ENCODE results near the gene MATR3. TPM values are rescaled to one million over a fixed set of nuclear protein-coding genes. Genes with fewer than 3 reads are reported as not detected.
A peak's percentile ranks its signal among the peaks of the same experiment; 100 is the strongest.

The MATR3 gene
- polyA plus RNA-seq, 3 donors = 61.8 to 174 (median 137) TPM

- H3K36me3 Mint-ChIP-seq = no peaks in the 10 kb centered on the region
- TF ChIP-seq, protein P1, sequence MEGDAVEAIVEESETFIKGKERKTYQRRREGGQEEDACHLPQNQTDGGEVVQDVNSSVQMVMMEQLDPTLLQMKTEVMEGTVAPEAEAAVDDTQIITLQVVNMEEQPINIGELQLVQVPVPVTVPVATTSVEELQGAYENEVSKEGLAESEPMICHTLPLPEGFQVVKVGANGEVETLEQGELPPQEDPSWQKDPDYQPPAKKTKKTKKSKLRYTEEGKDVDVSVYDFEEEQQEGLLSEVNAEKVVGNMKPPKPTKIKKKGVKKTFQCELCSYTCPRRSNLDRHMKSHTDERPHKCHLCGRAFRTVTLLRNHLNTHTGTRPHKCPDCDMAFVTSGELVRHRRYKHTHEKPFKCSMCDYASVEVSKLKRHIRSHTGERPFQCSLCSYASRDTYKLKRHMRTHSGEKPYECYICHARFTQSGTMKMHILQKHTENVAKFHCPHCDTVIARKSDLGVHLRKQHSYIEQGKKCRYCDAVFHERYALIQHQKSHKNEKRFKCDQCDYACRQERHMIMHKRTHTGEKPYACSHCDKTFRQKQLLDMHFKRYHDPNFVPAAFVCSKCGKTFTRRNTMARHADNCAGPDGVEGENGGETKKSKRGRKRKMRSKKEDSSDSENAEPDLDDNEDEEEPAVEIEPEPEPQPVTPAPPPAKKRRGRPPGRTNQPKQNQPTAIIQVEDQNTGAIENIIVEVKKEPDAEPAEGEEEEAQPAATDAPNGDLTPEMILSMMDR (IDR thresholded peaks at IDR 0.05) = no peak
- Histone ChIP-seq H3K9me3 (replicated peaks in 1 of 2; ENCODE audit: control insufficient read depth in 1 of 2, insufficient read depth in 1 of 2, low read length in 2 of 2) (no peaks in the 10 kb centered on the region), H3K4me2 (replicated peaks; ENCODE audit: extremely low read depth, low read length, poor library complexity, severe bottlenecking) (no peak overlapping the region), H3K9ac (ENCODE audit: insufficient read depth, low read length, poor library complexity, severe bottlenecking) (no peak overlapping the region), H3K79me2 (ENCODE audit: insufficient read depth, low read length) (no peaks in the 10 kb centered on the region), H3K27ac (ENCODE audit: low read depth in 1 of 2, low read length in 2 of 2) (no peak overlapping the region), H4K20me1 (ENCODE audit: insufficient read depth, low read length) (no peaks in the 10 kb centered on the region), H3K36me3 (replicated peaks in 1 of 2; ENCODE audit: control insufficient read depth in 1 of 2, insufficient read depth in 2 of 2, low read length in 2 of 2) (no peaks in the 10 kb centered on the region), H3K4me3 (replicated peaks in 1 of 3; ENCODE audit: low read depth in 2 of 3, low read length in 3 of 3) (no peak overlapping the region), H3K27me3 (ENCODE audit: control insufficient read depth in 2 of 2, insufficient read depth in 2 of 2, low read length in 2 of 2) (no peaks in the 10 kb centered on the region), H3K4me1 (ENCODE audit: control insufficient read depth in 1 of 2, insufficient read depth in 2 of 2, low read length in 2 of 2) (no peaks in the 10 kb centered on the region), H2AFZ (ENCODE audit: insufficient read depth, low read depth, low read length, poor library complexity, severe bottlenecking) (no peak overlapping the region)
- no peak overlapping the region for H3K27ac Mint-ChIP-seq
- no CpG with 5 or more reads among the region's 5 CpGs for WGBS (ENCODE audit: insufficient coverage)
- H3K4me1 Mint-ChIP-seq = peaks cover 4% of the 10 kb centered on the region
- intact Hi-C loops (cut with micrococcal nuclease) = no loop called here
- H3K27me3 Mint-ChIP-seq (ENCODE audit: low read depth in 3 of 3) = peaks cover 1 to 5% (median 1%) of the 10 kb centered on the region in 3 donors
- DNase-seq = no peak
- peaks cover 0 to 1% (median 0%) of the 10 kb centered on the region in 7 donors for H3K9me3 Mint-ChIP-seq
- H3K4me3 Mint-ChIP-seq = no peak overlapping the region
These were observed 36.7 kb upstream of the MATR3 start for GRCh38 chr5:139256820-139257219.

DNA sequence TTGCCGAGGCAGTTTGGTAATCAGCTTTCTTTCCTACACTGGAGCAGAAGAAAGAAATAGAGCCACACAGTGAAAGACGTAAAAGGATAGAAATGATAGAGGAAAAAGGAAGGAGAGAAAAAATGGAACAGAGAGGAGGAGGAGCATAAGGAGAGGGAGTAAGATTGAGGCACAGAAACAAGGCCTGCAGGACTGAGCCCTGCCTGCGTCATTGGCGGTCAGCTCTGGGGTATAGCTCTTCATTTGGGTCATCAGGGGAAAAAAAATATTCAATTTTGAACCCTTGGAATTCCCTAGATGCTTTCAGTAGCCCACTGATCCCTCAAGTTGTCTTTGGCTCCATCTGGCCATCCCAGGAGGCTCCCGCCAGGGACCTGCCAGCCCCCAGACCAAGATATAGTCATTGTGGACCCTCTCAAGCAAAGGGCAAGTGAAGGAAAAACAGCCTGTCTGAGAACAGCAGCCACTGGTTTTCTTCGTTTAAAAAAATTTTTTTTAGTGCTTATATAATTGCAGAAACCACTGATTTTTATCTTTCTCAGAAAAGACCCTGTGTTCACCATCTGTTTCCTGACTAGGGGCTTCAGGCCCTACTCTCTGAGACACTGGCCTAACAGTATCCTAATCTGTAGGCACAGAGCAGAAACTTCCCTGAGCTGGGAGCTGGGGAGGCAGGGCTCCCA, 31.3 kb upstream of the MATR3 start:
- Mint-ChIP-seq H3K9me3 (no peaks in the 10 kb centered on the region), H3K27me3 (ENCODE audit: low read depth in 3 of 3) (peaks cover 2 to 6% (median 3%) of the 10 kb centered on the region in 3 donors), H3K27ac (no peak overlapping the region), H3K36me3 (no peaks in the 10 kb centered on the region), H3K4me3 (no peak overlapping the region), H3K4me1 (peaks cover 3% of the 10 kb centered on the region)
- Histone ChIP-seq H4K20me1 (ENCODE audit: insufficient read depth, low read length) (no peaks in the 10 kb centered on the region), H3K27ac (ENCODE audit: low read depth in 1 of 2, low read length in 2 of 2) (no peak overlapping the region), H2AFZ (ENCODE audit: insufficient read depth, low read depth, low read length, poor library complexity, severe bottlenecking) (peak overlapping the region; percentile 30), H3K9ac (ENCODE audit: insufficient read depth, low read length, poor library complexity, severe bottlenecking) (no peak overlapping the region), H3K27me3 (ENCODE audit: control insufficient read depth in 2 of 2, insufficient read depth in 2 of 2, low read length in 2 of 2) (no peaks in the 10 kb centered on the region), H3K4me3 (replicated peaks in 1 of 3; ENCODE audit: low read depth in 2 of 3, low read length in 3 of 3) (no peak overlapping the region), H3K79me2 (ENCODE audit: insufficient read depth, low read length) (no peaks in the 10 kb centered on the region), H3K9me3 (replicated peaks in 1 of 2; ENCODE audit: control insufficient read depth in 1 of 2, insufficient read depth in 1 of 2, low read length in 2 of 2) (no peaks in the 10 kb centered on the region), H3K4me1 (ENCODE audit: control insufficient read depth in 1 of 2, insufficient read depth in 2 of 2, low read length in 2 of 2) (no peaks in the 10 kb centered on the region), H3K4me2 (replicated peaks; ENCODE audit: extremely low read depth, low read length, poor library complexity, severe bottlenecking) (no peak overlapping the region), H3K36me3 (replicated peaks in 1 of 2; ENCODE audit: control insufficient read depth in 1 of 2, insufficient read depth in 2 of 2, low read length in 2 of 2) (no peaks in the 10 kb centered on the region)
- 8% methylated on average over 5 of the region's 6 CpGs for WGBS (ENCODE audit: insufficient coverage)
- intact Hi-C loops (cut with micrococcal nuclease) = loop anchor here (2.0 to 10.0 kb wide), 3 partner anchors 619 to 687 kb away; partner anchors contain the start of gene HSPA9 (in 1 of the 2)
- DNase-seq = no peak
- TF ChIP-seq, protein P1 (IDR thresholded peaks at IDR 0.05) = no peak

All from CD14-positive monocyte (primary cell).